Bronchial epithelial cell (primary cell): Measurements from ENCODE around the gene LKAAEAR1. TPM values are rescaled to one million over a fixed set of nuclear protein-coding genes. Genes with fewer than 3 reads are reported as not detected.

Experiments used
- DNase-seq: peaks from one replicate; pipeline ENCODE4 v3.0.0-alpha.2; 2010; ENCODE audit warnings: low read depth
- FAIRE-seq: peaks from 2 replicates; lab custom pipeline; 2011; peaks lifted over from hg19 to GRCh38; lab: Jason Lieb, UNC
- H3K27me3 ChIP-seq: 2 replicates; pipeline ENCODE4 v1.5.1; 2011; ENCODE audit warnings: low read length; ENCODE audit not compliant: control insufficient read depth, insufficient read depth
- H3K36me3 ChIP-seq: 2 replicates; pipeline ENCODE4 v1.5.1; 2011; ENCODE audit warnings: low read length; ENCODE audit not compliant: control insufficient read depth, insufficient read depth
- H3K4me3 ChIP-seq: 2 replicates; pipeline ENCODE4 v1.5.1; 2011; ENCODE audit warnings: mild to moderate bottlenecking, low read depth, low read length, control low read depth
- CTCF ChIP-seq: IDR thresholded peaks from 2 replicates; pipeline ENCODE4 v1.5.1; 2011; ENCODE audit warnings: mild to moderate bottlenecking, moderate library complexity, low read length, control low read depth, inconsistent platforms; ENCODE audit not compliant: insufficient read depth, severe bottlenecking
- total RNA-seq: library from RNA; depleted of rRNA; stranded (reverse); fragments of >200 nt; gene quantifications from 2 replicates; pipeline ENCODE4 v1.2.1, GENCODE V29; 2014

The LKAAEAR1 gene
- total RNA-seq, 1 donor from 2014 or later = not detected

DNA sequence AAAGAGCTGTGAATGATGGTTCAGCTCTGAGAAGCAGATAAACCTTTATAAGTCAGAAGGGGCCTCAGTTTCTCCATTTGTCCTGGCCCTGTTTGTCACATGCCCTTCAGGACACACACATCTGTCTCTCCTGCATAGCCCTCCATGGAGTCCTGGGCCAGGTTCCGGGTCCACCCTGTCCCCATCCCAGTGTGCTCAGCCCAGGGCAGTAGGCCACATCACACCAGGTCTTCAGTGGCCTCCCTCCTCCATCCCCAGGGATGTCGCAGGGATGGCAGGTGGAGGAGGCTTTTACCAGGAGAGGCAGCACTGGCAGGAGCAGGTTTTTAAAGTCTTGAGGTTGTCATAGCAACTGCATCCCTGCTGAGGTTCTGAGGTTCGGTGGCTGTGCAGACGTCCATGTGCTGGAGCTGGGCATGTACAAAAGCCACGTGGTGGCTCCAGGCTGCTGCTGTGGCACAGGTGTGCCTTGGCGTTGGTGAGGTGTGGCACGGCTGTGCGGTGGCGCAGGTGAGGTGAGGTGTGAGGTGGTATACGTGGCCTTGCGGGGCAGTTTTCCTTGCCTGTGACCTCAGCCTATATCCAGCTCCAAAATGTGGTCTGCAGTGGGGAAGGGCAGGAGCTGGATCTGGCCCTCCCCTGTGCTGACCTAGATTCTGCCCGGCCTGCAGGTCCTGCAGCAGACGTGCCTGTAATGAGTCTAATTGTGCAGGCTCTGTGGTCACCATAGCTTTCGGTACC is 31.1 kb upstream of the LKAAEAR1 start:
- Histone ChIP-seq H3K4me3 (no peak overlapping the region), H3K36me3 (no peaks in the 10 kb centered on the region), H3K27me3 (no peaks in the 10 kb centered on the region)
- FAIRE-seq (no peak), DNase-seq (no peak)
- no peak for TF ChIP-seq CTCF

GRCh38 chr20:64114356-64114971 is 30.3 kb upstream of the LKAAEAR1 start:
- FAIRE-seq (no peak), DNase-seq (no peak)
- H3K4me3 ChIP-seq = no peak overlapping the region
- TF ChIP-seq CTCF = no peak
- no peaks in the 10 kb centered on the region for H3K27me3 ChIP-seq
- no peaks in the 10 kb centered on the region for H3K36me3 ChIP-seq

DNA sequence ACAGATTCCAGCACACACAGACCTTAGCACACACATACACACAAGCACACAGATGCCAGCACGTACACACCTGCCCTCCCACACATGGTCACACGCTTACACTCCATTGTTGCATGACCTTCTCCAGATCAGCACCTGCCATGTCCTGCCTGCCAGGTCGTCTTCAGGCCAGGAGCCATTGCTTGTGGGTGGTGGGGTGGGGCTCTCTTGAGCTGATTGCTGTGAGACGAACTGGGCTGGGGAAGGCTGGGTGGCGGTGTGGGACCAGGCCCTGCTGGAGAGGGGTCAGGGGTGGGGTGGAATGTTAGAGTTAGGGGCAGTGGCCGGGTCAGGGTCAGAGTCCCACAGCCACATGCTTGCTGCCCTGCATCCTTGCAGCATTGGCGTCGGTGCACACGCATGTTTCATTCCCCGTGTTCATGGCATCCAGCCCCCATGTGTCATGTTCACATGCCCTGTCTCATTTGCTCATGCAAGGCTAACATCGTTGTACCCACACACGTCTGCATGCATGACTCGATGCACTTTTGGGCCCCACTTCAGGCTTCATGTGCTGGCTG is 29.7 kb upstream of the LKAAEAR1 start:
- DNase-seq (no peak), FAIRE-seq (peak; percentile 36)
- Histone ChIP-seq H3K27me3 (no peaks in the 10 kb centered on the region), H3K36me3 (no peaks in the 10 kb centered on the region), H3K4me3 (no peak overlapping the region)
- no peak for TF ChIP-seq CTCF

DNA sequence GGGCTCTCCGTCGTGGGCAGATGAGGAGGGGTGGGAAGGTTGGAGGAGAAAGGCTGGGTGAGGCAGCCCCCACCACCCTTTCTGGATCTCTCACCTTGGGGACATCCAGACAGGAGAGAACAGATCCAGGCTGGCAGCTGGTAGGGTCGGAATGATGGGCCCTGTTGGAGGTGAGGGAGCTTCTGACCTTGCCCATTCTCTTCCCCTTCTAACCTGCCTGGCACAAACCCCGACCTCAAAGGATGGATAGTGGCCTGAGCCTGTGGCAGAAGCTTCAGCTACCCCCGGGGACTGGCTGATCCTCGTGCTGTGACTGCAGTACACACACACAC is 29.2 kb upstream of the LKAAEAR1 start:
- Histone ChIP-seq H3K27me3 (no peaks in the 10 kb centered on the region), H3K36me3 (no peaks in the 10 kb centered on the region), H3K4me3 (no peak overlapping the region)
- no peak for FAIRE-seq
- TF ChIP-seq CTCF = no peak
- no peak for DNase-seq

DNA sequence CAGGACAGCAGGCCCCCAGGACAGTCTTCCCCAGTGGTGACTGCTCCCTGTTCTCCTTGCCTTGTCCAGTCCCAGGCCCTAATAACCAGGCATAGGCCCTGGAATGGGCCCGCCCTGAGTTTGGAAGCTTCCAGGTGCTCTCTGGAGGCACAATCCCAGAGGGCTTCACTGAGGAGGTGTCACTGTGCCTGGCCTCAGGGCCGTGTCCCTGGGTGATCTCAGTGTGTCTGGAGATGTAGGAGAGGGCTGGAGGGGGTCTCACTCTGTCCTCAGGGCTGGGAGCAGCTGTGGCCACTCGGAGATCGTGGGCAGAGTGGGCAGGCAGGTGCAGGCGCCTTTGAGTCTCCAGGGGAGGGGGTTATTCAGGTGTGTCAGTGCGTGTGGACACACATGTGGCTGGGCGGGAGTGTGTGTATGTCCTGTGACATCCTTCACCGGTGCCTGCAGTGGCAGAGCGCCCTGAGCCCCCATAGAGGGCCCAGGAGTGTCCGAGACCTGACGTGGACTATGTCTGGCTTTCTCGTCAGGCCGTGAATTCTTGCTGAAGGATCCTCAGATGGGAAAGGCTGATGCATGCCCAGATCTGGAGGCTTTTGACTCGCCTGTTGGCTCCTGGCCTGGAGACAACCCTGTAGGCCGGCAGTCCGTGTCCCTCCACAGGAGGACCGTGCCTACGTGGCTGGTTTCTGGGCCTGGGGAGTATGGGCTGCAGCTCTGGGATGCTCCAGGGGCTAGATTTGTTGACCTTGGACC is 28.7 kb upstream of the LKAAEAR1 start:
- H3K36me3 ChIP-seq = no peaks in the 10 kb centered on the region
- FAIRE-seq (no peak), DNase-seq (no peak)
- H3K4me3 ChIP-seq = no peak overlapping the region
- TF ChIP-seq CTCF = no peak
- H3K27me3 ChIP-seq = peaks cover 3% of the 10 kb centered on the region
